Neural progenitor cell (in vitro differentiated cells): ENCODE measurements around the gene PMPCA. TPM values are rescaled to one million over a fixed set of nuclear protein-coding genes. Genes with fewer than 3 reads are reported as not detected.

Experiments
- DNase-seq: peaks from one replicate; pipeline ENCODE4 v3.0.0-alpha.2; 2016; ENCODE audit warnings: low spot score
- H2AFZ ChIP-seq: fragments of 200-600 bp; sonication (generic); replicated peaks from 2 replicates; pipeline ENCODE4 v1.6.1; 2016; ENCODE audit warnings: antibody characterized with exemption
- H3F3A ChIP-seq: fragments of 200-600 bp; sonication (generic); 2 replicates; pipeline ENCODE4 v1.6.1; 2016; ENCODE audit warnings: antibody characterized with exemption, low read depth
- H3K27ac ChIP-seq: fragments of 200-600 bp; sonication (generic); 2 replicates; pipeline ENCODE4 v1.5.1; 2016; ENCODE audit warnings: mild to moderate bottlenecking
- H3K27me3 ChIP-seq: fragments of 200-600 bp; sonication (generic); 2 replicates; pipeline ENCODE4 v1.6.1; 2016; ENCODE audit warnings: mild to moderate bottlenecking, moderate library complexity
- H3K36me3 ChIP-seq: fragments of 200-600 bp; sonication (generic); 2 replicates; pipeline ENCODE4 v1.5.1; 2016
- H3K4me1 ChIP-seq: fragments of 200-600 bp; sonication (generic); 2 replicates; pipeline ENCODE4 v1.6.1; 2016; ENCODE audit warnings: mixed run types
- H3K4me2 ChIP-seq: fragments of 200-600 bp; sonication (generic); 2 replicates; pipeline ENCODE4 v1.6.1; 2016
- H3K4me3 ChIP-seq: fragments of 200-600 bp; sonication (generic); 2 replicates; pipeline ENCODE4 v1.5.1; 2016
- H3K79me2 ChIP-seq: fragments of 200-600 bp; sonication (generic); 2 replicates; pipeline ENCODE4 v1.6.1; 2016; ENCODE audit warnings: low read depth
- H3K9ac ChIP-seq: fragments of 200-600 bp; sonication (generic); 2 replicates; pipeline ENCODE4 v1.6.1; 2016
- H3K9me3 ChIP-seq: fragments of 200-600 bp; sonication (generic); 2 replicates; pipeline ENCODE4 v1.5.1; 2016; ENCODE audit warnings: low read depth
- H4K20me1 ChIP-seq: fragments of 200-600 bp; sonication (generic); 2 replicates; pipeline ENCODE4 v1.6.1; 2016; ENCODE audit warnings: low read depth
- H3K27ac Mint-ChIP-seq: 3 replicates; pipeline ENCODE4 v1.8.0; 2021; ENCODE audit warnings: mixed read lengths
- H3K27me3 Mint-ChIP-seq: 2 replicates; pipeline ENCODE4 v1.8.0; 2022; ENCODE audit warnings: low read depth, mild to moderate bottlenecking, inconsistent platforms, moderate library complexity, mixed read lengths; ENCODE audit not compliant: insufficient read depth
- H3K36me3 Mint-ChIP-seq: 3 replicates; pipeline ENCODE4 v1.8.0; 2021; ENCODE audit warnings: mixed read lengths
- H3K4me1 Mint-ChIP-seq: 3 replicates; pipeline ENCODE4 v1.8.0; 2021; ENCODE audit warnings: mixed read lengths
- H3K4me3 Mint-ChIP-seq: 3 replicates; pipeline ENCODE4 v1.8.0; 2021; ENCODE audit warnings: mild to moderate bottlenecking, moderate library complexity, mixed read lengths
- H3K9me3 Mint-ChIP-seq: 3 replicates; pipeline ENCODE4 v1.8.0; 2020; ENCODE audit warnings: mixed read lengths
- CTCF ChIP-seq: fragments of 200-600 bp; sonication (generic); IDR thresholded peaks from 2 replicates; pipeline ENCODE4 v1.5.1; 2017; ENCODE audit warnings: antibody characterized with exemption, mild to moderate bottlenecking
- EZH2 ChIP-seq: fragments of 200-600 bp; sonication (generic); IDR thresholded peaks from 2 replicates; pipeline ENCODE4 v1.6.1; 2017; ENCODE audit warnings: antibody characterized with exemption, mild to moderate bottlenecking, moderate library complexity
- EZH2phosphoT487 ChIP-seq: fragments of 200-600 bp; sonication (generic); IDR thresholded peaks from 2 replicates; pipeline ENCODE4 v1.6.1; 2017; ENCODE audit warnings: antibody characterized with exemption
- total RNA-seq: library from RNA; depleted of rRNA; stranded (reverse); fragments of >200 nt; gene quantifications from 2 replicates; pipeline ENCODE4 v1.2.3, GENCODE V29; 2015; ENCODE audit warnings: low replicate concordance

PMPCA gene
- total RNA-seq, 1 donor from 2014 or later = 51.3 TPM

- H3K27ac Mint-ChIP-seq = no peak overlapping the region
Observed at GRCh38 chr9:136378170-136379002, 32.1 kb upstream of the PMPCA start.

GRCh38 chr9:136379003-136379287 is 31.5 kb upstream of the PMPCA start:
- no peak for TF ChIP-seq EZH2phosphoT487
- Histone ChIP-seq H3K27me3 (no peaks in the 10 kb centered on the region), H3K27ac (no peak overlapping the region), H3K36me3 (no peaks in the 10 kb centered on the region), H3K4me3 (no peak overlapping the region), H3K79me2 (no peaks in the 10 kb centered on the region), H3F3A (no peaks in the 10 kb centered on the region), H3K4me2 (no peak overlapping the region), H3K9ac (no peak overlapping the region), H2AFZ (no peak overlapping the region), H3K4me1 (no peaks in the 10 kb centered on the region), H4K20me1 (no peaks in the 10 kb centered on the region), H3K9me3 (no peaks in the 10 kb centered on the region)
- no peaks in the 10 kb centered on the region for H3K36me3 Mint-ChIP-seq
- no peaks in the 10 kb centered on the region for H3K9me3 Mint-ChIP-seq
- no peak overlapping the region for H3K27ac Mint-ChIP-seq
- H3K27me3 Mint-ChIP-seq = peaks cover 2% of the 10 kb centered on the region
- H3K4me3 Mint-ChIP-seq = no peak overlapping the region
- H3K4me1 Mint-ChIP-seq = no peaks in the 10 kb centered on the region
- no peak for DNase-seq

More at GRCh38 chr9:136378170-136379002, 32.1 kb upstream of the PMPCA start:
- no peaks in the 10 kb centered on the region for H3F3A ChIP-seq
- Mint-ChIP-seq H3K27me3 (peaks cover 2% of the 10 kb centered on the region), H3K9me3 (no peaks in the 10 kb centered on the region), H3K36me3 (no peaks in the 10 kb centered on the region), H3K4me1 (no peaks in the 10 kb centered on the region), H3K4me3 (no peak overlapping the region)
- no peaks in the 10 kb centered on the region for H3K27me3 ChIP-seq
- H3K9me3 ChIP-seq = no peaks in the 10 kb centered on the region
- no peak overlapping the region for H3K4me3 ChIP-seq
- H3K4me1 ChIP-seq = no peaks in the 10 kb centered on the region
- H3K9ac ChIP-seq = no peak overlapping the region
- TF ChIP-seq EZH2 (no peak), CTCF (no peak), EZH2phosphoT487 (no peak)
- H3K27ac ChIP-seq = no peak overlapping the region
- DNase-seq = no peak
- H4K20me1 ChIP-seq = no peaks in the 10 kb centered on the region
- no peaks in the 10 kb centered on the region for H3K36me3 ChIP-seq
- no peaks in the 10 kb centered on the region for H3K79me2 ChIP-seq
- H3K4me2 ChIP-seq = no peak overlapping the region
- H2AFZ ChIP-seq = no peak overlapping the region

- no peaks in the 10 kb centered on the region for H3K9me3 ChIP-seq
- no peaks in the 10 kb centered on the region for H4K20me1 ChIP-seq
- H2AFZ ChIP-seq = no peak overlapping the region
- peaks cover 2% of the 10 kb centered on the region for H3K27me3 Mint-ChIP-seq
- H3K36me3 Mint-ChIP-seq = no peaks in the 10 kb centered on the region
- no peak overlapping the region for H3K4me2 ChIP-seq
- no peaks in the 10 kb centered on the region for H3K36me3 ChIP-seq
- no peaks in the 10 kb centered on the region for H3K27me3 ChIP-seq
- H3K27ac Mint-ChIP-seq = no peak overlapping the region
- no peaks in the 10 kb centered on the region for H3K79me2 ChIP-seq
- H3K27ac ChIP-seq = no peak overlapping the region
- no peak overlapping the region for H3K9ac ChIP-seq
- no peak for TF ChIP-seq EZH2
- TF ChIP-seq CTCF = no peak
- no peak for TF ChIP-seq EZH2phosphoT487
- no peak overlapping the region for H3K4me3 ChIP-seq
- DNase-seq = no peak
- H3K4me1 Mint-ChIP-seq = no peaks in the 10 kb centered on the region
- H3K4me1 ChIP-seq = no peaks in the 10 kb centered on the region
- H3K4me3 Mint-ChIP-seq = no peak overlapping the region
- no peaks in the 10 kb centered on the region for H3K9me3 Mint-ChIP-seq
- no peaks in the 10 kb centered on the region for H3F3A ChIP-seq
Observed at GRCh38 chr9:136379401-136379800, 31.1 kb upstream of the PMPCA start.

- no peak overlapping the region for H3K4me3 ChIP-seq
- H3K4me1 ChIP-seq = no peaks in the 10 kb centered on the region
- no peaks in the 10 kb centered on the region for H3K9me3 ChIP-seq
- no peak overlapping the region for H3K27ac ChIP-seq
- TF ChIP-seq CTCF (no peak), EZH2phosphoT487 (no peak), EZH2 (no peak)
- H3K27me3 ChIP-seq = no peaks in the 10 kb centered on the region
- Mint-ChIP-seq H3K27ac (no peak overlapping the region), H3K9me3 (no peaks in the 10 kb centered on the region), H3K36me3 (peaks cover 3% of the 10 kb centered on the region), H3K4me1 (no peaks in the 10 kb centered on the region), H3K27me3 (peaks cover 2% of the 10 kb centered on the region), H3K4me3 (no peak overlapping the region)
- DNase-seq = no peak
- peaks cover 3% of the 10 kb centered on the region for H3K36me3 ChIP-seq
- H3K9ac ChIP-seq = no peak overlapping the region
- no peaks in the 10 kb centered on the region for H3F3A ChIP-seq
- H4K20me1 ChIP-seq = no peaks in the 10 kb centered on the region
- H3K79me2 ChIP-seq = no peaks in the 10 kb centered on the region
- no peak overlapping the region for H2AFZ ChIP-seq
- no peak overlapping the region for H3K4me2 ChIP-seq
Observed at GRCh38 chr9:136379891-136380290, 30.6 kb upstream of the PMPCA start.
